ENCODE measurements around the gene TRPM3.
A peak's percentile ranks its signal among the peaks of the same experiment; 100 is the strongest.

Gene TRPM3

GRCh38 chr9:70499621-70500020, 621.8 kb downstream of the TRPM3 start:
- DNase-seq = no peak

DNA sequence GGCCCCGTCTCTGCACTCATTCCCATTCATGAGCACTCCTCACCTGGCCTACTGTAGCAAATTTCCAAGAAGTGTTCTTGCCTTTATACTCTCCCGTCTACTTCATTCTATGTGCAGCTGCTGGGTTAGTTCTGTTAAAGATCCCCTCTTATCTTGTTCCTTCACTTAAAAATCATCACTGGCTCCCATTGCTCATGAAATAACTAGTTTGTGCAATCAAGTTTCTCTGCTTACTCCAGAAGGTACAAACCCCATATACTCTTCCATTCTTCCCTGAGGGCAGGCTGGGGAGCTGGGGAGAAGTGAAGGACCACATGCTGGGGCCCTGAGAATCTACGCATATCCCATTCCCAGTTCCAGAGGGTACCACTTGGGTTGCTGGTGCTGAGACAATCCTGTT, 622.6 kb downstream of the TRPM3 start:
- no peak for DNase-seq

DNA sequence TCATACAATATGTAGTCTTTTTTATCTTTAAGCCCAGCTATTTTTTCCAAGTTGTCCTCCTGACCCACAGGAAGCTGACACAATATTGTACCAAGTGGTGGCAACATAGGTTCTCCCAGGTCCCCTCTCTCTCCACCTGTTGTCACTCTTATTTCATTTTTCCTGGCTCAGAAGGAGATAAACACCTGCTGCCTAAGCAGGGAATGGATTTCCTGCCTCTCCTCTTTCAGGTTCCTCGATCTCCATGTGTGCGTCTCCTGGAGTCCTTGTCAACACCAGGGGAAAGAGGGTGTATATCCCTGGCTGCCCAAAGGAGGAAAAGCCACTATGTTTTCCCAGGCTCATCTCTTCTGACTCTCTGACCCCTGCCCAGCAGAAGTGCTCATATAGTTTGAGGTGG, 625.2 kb downstream of the TRPM3 start:
- DNase-seq = no peak

- DNase-seq = no peak
These were observed 625.9 kb downstream of the TRPM3 start for GRCh38 chr9:70495514-70495913.

DNA sequence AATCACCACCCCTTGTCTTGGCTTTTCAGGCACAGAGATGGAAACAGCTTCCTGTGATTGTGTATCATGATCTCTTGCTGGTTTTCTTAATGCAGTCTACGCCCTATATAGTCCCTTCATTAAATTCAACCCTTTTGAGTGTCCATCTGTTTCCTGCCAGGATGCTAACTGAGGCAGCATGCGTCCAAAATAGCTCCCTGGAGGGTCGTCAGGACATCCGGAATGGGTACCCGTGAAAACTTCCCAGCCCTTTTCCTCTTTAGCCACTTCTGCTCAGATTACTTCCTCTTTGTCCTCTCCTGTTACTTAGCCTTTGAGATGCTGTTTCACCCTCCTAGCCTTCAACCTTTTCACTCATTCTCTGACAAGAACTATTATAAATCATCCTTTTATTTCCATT, 627.2 kb downstream of the TRPM3 start:
- no peak for DNase-seq

DNA sequence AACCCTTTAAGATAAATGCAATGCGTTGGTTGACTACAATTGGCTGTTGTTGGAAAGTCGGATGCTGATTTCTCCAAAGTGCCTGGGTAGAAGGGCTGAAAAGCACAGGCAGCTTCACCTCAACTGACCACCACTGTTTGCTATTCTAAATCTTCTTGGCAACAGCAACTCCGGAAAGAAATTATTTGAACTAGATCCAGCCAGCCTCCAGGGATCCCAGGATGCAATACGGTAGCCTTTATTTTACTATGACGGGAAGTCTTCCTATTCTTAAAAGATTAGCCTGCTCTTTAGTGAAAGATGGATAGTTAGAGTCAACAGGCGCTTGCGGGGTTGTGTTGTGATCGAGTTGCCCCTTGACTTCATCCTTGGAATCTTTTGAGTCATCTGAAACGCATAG, 628.4 kb downstream of the TRPM3 start:
- no peak for DNase-seq

GRCh38 chr9:70492319-70492777, 629.1 kb downstream of the TRPM3 start:
- DNase-seq = no peak

GRCh38 chr9:70491426-70492318, 629.7 kb downstream of the TRPM3 start:
- DNase-seq = no peak

DNA sequence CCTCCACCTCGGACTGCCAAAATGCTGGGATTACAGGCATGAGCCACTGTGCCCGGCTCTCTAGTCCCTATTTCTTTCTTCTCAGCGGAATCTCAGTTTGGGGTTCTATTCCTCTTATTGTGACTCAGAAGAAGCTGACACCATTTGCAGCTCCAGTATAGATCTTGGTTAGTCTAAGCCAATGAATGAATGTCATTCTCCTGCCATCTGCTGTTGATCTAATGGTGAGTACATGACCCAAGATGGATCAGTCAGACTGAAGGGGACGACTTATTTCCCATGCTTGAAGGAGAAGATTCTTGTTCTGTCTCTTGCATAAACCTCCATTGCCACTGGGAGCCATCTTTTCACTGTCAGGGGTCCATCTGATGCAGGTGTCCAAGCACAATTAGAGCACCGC, 630.9 kb downstream of the TRPM3 start:
- peak in 1 of 2 donors; percentile 19 for DNase-seq

DNA sequence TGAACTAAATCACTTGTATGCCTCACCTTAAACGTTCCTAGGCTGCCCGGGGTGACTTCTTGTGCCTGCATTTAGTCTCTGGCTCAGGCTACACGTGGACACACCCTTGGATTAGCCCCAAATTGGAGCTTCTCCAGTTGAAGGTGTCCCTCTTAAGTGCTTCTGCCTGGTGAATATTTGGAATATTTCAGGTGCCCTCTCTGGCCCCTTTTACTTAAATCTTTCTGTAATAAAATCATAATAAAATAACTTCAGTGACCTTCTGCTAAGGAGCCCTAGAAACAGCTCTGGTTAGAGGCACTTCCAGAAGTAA, 632.7 kb downstream of the TRPM3 start:
- no peak for DNase-seq

GRCh38 chr9:70488098-70488792, 633.2 kb downstream of the TRPM3 start:
- DNase-seq = no peak

- DNase-seq = no peak
These were observed 635.3 kb downstream of the TRPM3 start for GRCh38 chr9:70486127-70486526.

DNA sequence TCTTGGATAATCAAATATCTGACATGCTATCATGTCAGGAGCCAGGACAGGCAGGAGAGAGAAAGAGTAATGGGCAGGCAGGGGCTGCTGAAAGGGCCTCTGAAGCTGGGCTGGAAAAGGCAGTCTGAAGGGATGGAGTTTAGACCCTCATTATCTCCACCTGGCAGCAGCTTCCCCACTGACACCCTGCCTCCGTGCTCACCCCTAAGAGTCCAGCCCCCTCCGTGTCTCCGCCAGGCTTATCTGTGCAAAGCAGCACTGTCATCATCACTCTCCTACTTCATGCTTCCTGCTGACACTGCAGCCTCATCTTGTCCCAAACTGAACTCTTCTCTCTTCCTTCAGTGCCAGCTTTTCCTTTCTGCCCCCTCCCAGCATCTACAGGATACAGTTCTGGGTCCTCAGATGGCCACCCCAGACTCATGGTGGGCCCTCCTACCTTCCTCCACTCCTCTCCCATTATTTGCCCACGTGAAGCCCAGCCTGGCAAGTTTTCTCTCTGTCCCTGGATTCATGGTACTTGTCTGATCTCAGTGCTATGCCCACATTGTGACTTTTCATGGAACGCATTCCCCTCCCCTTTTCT, 636.1 kb downstream of the TRPM3 start:
- DNase-seq = no peak

GRCh38 chr9:70484232-70485130, 636.9 kb downstream of the TRPM3 start:
- peak; percentile 37 to 65 for DNase-seq

GRCh38 chr9:70481471-70481870, 640.0 kb downstream of the TRPM3 start:
- DNase-seq = no peak

DNA sequence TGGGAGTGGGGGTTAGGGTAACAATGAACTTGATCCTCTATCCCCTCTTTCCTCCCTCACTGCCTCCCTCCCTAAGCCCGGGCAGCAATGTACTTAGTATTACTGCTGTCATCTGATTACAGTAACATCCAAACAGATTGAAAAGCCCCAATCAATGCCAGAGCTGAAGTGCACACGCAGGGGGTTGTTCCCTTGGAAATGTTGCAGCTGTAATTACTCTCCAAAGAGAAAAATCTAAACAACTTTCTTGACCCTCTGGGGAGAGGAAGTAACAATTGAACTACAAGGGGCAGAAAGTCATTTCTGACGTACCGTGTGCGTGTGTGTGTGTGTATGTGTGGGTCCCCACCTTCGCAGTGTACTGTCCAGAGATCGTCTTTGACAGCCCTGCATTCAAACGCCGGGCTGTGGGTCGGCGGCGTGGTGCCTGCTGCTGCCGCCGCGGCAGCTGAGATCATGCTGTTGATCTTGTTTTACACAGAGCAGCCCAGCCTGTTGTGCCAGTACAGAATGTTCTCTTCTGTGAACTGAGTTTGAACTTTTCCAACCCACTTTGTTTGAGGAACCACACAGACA, 640.9 kb downstream of the TRPM3 start:
- no peak for DNase-seq

DNA sequence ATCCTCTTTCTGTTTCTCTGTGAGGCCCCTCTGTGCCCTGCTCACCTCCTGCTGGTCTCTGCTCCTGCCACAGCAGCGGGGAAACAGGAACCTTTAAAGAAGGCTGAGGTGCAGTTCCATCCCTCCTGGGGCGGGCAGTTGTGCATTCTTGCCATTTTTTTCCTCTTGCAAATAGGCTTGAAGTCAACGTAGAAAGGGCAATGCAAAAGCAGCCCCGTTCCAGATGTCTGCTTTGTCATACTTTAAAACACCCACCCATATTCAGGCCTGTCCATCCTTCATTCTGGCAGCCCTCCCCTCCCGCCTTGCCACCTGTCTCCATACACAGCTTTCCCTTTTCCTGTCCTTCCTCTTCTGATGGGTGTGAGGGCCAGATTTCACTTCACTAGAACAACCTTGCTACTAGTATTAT, 641.5 kb downstream of the TRPM3 start:
- DNase-seq = no peak
